Endothelial cell of umbilical vein (primary cell): ENCODE measurements around the gene NCLN.
"Not testable (repeated sequence)": the region's sequence is repeated elsewhere in the genome, so short reads cannot be mapped to it uniquely, and the experiment has no call there.

ENCODE experiments used
- EZH2 ChIP-seq: IDR thresholded peaks from 2 replicates; pipeline ENCODE4 v1.6.1; 2012; ENCODE audit warnings: borderline replicate concordance, low read depth, mild to moderate bottlenecking, moderate library complexity, low read length, inconsistent platforms; ENCODE audit not compliant: severe bottlenecking
- POLR2A ChIP-seq: IDR thresholded peaks from 2 replicates; pipeline ENCODE4 v1.6.1; 2012; ENCODE audit warnings: low read depth, mild to moderate bottlenecking, control low read depth, low read length
- POLR2AphosphoS5 ChIP-seq: IDR thresholded peaks from 2 replicates; pipeline ENCODE4 v1.6.1; 2012; ENCODE audit warnings: low read depth, mild to moderate bottlenecking, control low read depth, low read length, moderate library complexity; ENCODE audit not compliant: insufficient read depth
- TF ChIP-seq, protein P1 (sequence below), 2 donors: IDR thresholded peaks; 1 replicate in 1 of 2; 2 replicates in 1 of 2; pipeline ENCODE4 v1.5.1; 2011; ENCODE audit warnings: low read length in 2 of 2, mild to moderate bottlenecking in 2 of 2, moderate library complexity in 2 of 2, control low read depth in 1 of 2, inconsistent platforms in 1 of 2, low read depth in 1 of 2; ENCODE audit not compliant: insufficient read depth in 1 of 2; ENCODE audit errors: extremely low read depth in 1 of 2
- TF ChIP-seq, protein P2 (sequence below): IDR thresholded peaks from 2 replicates; pipeline ENCODE4 v1.6.1; 2011; ENCODE audit not compliant: insufficient read depth, insufficient read length

DNA sequence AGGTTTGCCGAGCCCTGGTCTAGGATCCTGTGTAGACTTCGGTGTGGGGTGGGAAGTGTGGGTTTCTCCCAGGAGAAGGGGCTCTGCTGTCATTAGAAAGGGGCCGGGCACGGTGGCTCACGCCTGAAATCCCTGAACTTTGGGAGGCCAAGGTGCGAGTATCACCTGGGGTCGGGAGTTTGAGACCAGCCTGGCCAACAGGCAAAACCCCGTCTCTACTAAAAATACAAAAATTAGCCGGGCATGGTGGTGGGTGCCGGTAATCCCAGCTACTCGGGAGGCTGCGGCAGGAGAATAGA is 6.0 kb downstream of the NCLN start:
- not testable (repeated sequence) for TF ChIP-seq POLR2AphosphoS5, EZH2, POLR2A
- TF ChIP-seq, protein P1, sequence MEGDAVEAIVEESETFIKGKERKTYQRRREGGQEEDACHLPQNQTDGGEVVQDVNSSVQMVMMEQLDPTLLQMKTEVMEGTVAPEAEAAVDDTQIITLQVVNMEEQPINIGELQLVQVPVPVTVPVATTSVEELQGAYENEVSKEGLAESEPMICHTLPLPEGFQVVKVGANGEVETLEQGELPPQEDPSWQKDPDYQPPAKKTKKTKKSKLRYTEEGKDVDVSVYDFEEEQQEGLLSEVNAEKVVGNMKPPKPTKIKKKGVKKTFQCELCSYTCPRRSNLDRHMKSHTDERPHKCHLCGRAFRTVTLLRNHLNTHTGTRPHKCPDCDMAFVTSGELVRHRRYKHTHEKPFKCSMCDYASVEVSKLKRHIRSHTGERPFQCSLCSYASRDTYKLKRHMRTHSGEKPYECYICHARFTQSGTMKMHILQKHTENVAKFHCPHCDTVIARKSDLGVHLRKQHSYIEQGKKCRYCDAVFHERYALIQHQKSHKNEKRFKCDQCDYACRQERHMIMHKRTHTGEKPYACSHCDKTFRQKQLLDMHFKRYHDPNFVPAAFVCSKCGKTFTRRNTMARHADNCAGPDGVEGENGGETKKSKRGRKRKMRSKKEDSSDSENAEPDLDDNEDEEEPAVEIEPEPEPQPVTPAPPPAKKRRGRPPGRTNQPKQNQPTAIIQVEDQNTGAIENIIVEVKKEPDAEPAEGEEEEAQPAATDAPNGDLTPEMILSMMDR (IDR thresholded peaks at IDR 0.05; ENCODE audit: extremely low read depth in 1 of 2, insufficient read depth in 1 of 2, low read depth in 1 of 2, low read length in 2 of 2), result not testable (repeated sequence)
- TF ChIP-seq, protein P2, sequence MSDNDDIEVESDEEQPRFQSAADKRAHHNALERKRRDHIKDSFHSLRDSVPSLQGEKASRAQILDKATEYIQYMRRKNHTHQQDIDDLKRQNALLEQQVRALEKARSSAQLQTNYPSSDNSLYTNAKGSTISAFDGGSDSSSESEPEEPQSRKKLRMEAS, result not testable (repeated sequence)
